HG03460 (cell line): Measurements from ENCODE around the gene TTLL11.
A peak's percentile ranks its signal among the peaks of the same experiment; 100 is the strongest.

ENCODE experiments used
- ATAC-seq: cut with Tn5 transposase; IDR thresholded peaks from one replicate; pipeline ENCODE4 v1.9.1; 2021; ENCODE audit not compliant: unreplicated experiment

Gene TTLL11

GRCh38 chr9:122092611-122093506 is at the start of gene TTLL11:
Gene TTLL11 (minus strand): TSS chr9:122093308. CDS start chr9:122093148, 160 bp downstream.
- peak; percentile 93 for ATAC-seq

GRCh38 chr9:122141671-122142070 is 48.6 kb upstream of the TTLL11 start:
- ATAC-seq, result no peak

- no peak for ATAC-seq
Measured at GRCh38 chr9:122140368-122141193, 47.5 kb upstream of the TTLL11 start.

GRCh38 chr9:122138560-122139268 is 45.6 kb upstream of the TTLL11 start:
- ATAC-seq, result no peak

GRCh38 chr9:122135529-122135859 is 42.4 kb upstream of the TTLL11 start:
- ATAC-seq, result no peak

- no peak for ATAC-seq
Measured at GRCh38 chr9:122134822-122135528, 41.9 kb upstream of the TTLL11 start.

- no peak for ATAC-seq
Measured at GRCh38 chr9:122133984-122134535, 41.0 kb upstream of the TTLL11 start.

- ATAC-seq, result no peak
Measured at GRCh38 chr9:122133263-122133983, 40.3 kb upstream of the TTLL11 start.

- ATAC-seq, result no peak
Measured at GRCh38 chr9:122132539-122132938, 39.4 kb upstream of the TTLL11 start.

- no peak for ATAC-seq
Measured at GRCh38 chr9:122131401-122132001, 38.4 kb upstream of the TTLL11 start.

GRCh38 chr9:122130837-122131236 is 37.7 kb upstream of the TTLL11 start:
- no peak for ATAC-seq

- ATAC-seq, result no peak
Measured at GRCh38 chr9:122129969-122130368, 36.9 kb upstream of the TTLL11 start.

GRCh38 chr9:122128969-122129343 is 35.8 kb upstream of the TTLL11 start:
- ATAC-seq, result no peak

GRCh38 chr9:122128007-122128968 is 35.2 kb upstream of the TTLL11 start:
- ATAC-seq, result no peak

GRCh38 chr9:122127396-122127798 is 34.3 kb upstream of the TTLL11 start:
- no peak for ATAC-seq

GRCh38 chr9:122126331-122127261 is 33.5 kb upstream of the TTLL11 start:
- ATAC-seq, result no peak
